Endothelial cell of umbilical vein (primary cell): ENCODE results near the gene EEF2K. TPM values are rescaled to one million over a fixed set of nuclear protein-coding genes. Genes with fewer than 3 reads are reported as not detected.

ENCODE experiments used
- BruUV-seq: library from RNA; stranded (reverse); fragments of 400-500 nt; replicated peaks from 2 replicates; lab custom pipeline; 2021; lab: Mats Ljungman, UMichigan
- CTCF ChIA-PET: fragments of 300-600, 350-600 bp; sonication (Branson Sonifier 250); formaldehyde crosslinking; loops from one replicate; lab custom pipeline; 2021; ENCODE audit warnings: antibody characterized with exemption, inconsistent platforms; lab: Charles Lee
- POLR2A ChIA-PET: fragments of 300-600, 350-600 bp; sonication (Branson Sonifier 250); formaldehyde crosslinking; loops from one replicate; lab custom pipeline; 2021; ENCODE audit warnings: antibody characterized with exemption, inconsistent platforms; lab: Charles Lee
- DNase-seq: peaks from one replicate; pipeline ENCODE4 v3.0.0-alpha.2; 2011; ENCODE audit warnings: low read depth, low spot score
- FAIRE-seq: peaks from 2 replicates; lab custom pipeline; 2011; peaks lifted over from hg19 to GRCh38; lab: Jason Lieb, UNC
- H2AFZ ChIP-seq: 2 replicates; pipeline ENCODE4 v1.6.0; 2012; ENCODE audit warnings: low read depth, low read length, control low read depth, inconsistent platforms
- H3K27ac ChIP-seq: 2 replicates; pipeline ENCODE4 v1.5.1; 2011; ENCODE audit warnings: low read depth, mild to moderate bottlenecking, control low read depth, low read length, moderate library complexity; ENCODE audit not compliant: insufficient read depth
- H3K27me3 ChIP-seq, 2 experiments: 2 replicates each; pipeline versions ENCODE4 v1.6.0 to v1.6.1; 2011; ENCODE audit warnings: low read length in 2 of 2, mixed read lengths in 1 of 2; ENCODE audit not compliant: control insufficient read depth in 2 of 2, insufficient read depth in 2 of 2
- H3K36me3 ChIP-seq, 2 experiments: 2 replicates in 1 of 2; 3 replicates in 1 of 2; pipeline ENCODE4 v1.5.1; 2011; ENCODE audit warnings: low read length in 2 of 2, mild to moderate bottlenecking in 1 of 2, moderate library complexity in 1 of 2; ENCODE audit not compliant: control insufficient read depth in 2 of 2, insufficient read depth in 2 of 2; ENCODE audit errors: extremely low read depth in 1 of 2
- H3K4me1 ChIP-seq: 3 replicates; pipeline ENCODE4 v1.5.1; 2011; ENCODE audit warnings: mild to moderate bottlenecking, low read length; ENCODE audit not compliant: control insufficient read depth, insufficient read depth; ENCODE audit errors: extremely low read depth
- H3K4me2 ChIP-seq: 2 replicates; pipeline ENCODE4 v1.6.1; 2011; ENCODE audit warnings: low read length, control low read depth, mixed read lengths; ENCODE audit not compliant: insufficient read depth
- H3K4me3 ChIP-seq, 3 experiments: fragments of 200-600 bp in 1 of 3; sonication (generic), shearing (Covaris generic) in 1 of 3; replicated peaks in 1 of 3; 2 replicates each; pipeline ENCODE4 v1.5.1; 2011 to 2016; ENCODE audit warnings: control low read depth in 3 of 3, low read length in 3 of 3, mild to moderate bottlenecking in 2 of 3, inconsistent platforms in 1 of 3, low read depth in 1 of 3, moderate library complexity in 1 of 3; ENCODE audit not compliant: insufficient read depth in 1 of 3
- H3K79me2 ChIP-seq: 2 replicates; pipeline ENCODE4 v1.6.0; 2012; ENCODE audit warnings: low read length, inconsistent platforms; ENCODE audit not compliant: control insufficient read depth, insufficient read depth
- H3K9ac ChIP-seq: replicated peaks from 2 replicates; pipeline ENCODE3; 2011; ENCODE audit warnings: low read length, control low read depth; ENCODE audit not compliant: insufficient read depth; ENCODE audit errors: extremely low read depth
- H3K9me1 ChIP-seq: replicated peaks from 3 replicates; pipeline ENCODE4 v1.6.0; 2011; ENCODE audit warnings: mild to moderate bottlenecking, low read length; ENCODE audit not compliant: control insufficient read depth, insufficient read depth; ENCODE audit errors: extremely low read depth
- H3K9me3 ChIP-seq: replicated peaks from 2 replicates; pipeline ENCODE4 v1.5.1; 2012; ENCODE audit warnings: low read length, inconsistent platforms; ENCODE audit not compliant: control insufficient read depth, insufficient read depth
- H4K20me1 ChIP-seq: replicated peaks from 2 replicates; pipeline ENCODE3; 2011; ENCODE audit warnings: mild to moderate bottlenecking, low read length; ENCODE audit not compliant: control insufficient read depth, insufficient read depth; ENCODE audit errors: extremely low read depth
- CTCF ChIP-seq, 2 donors: IDR thresholded peaks; 1 replicate in 1 of 2; 2 replicates in 1 of 2; pipeline ENCODE4 v1.5.1; 2011; ENCODE audit warnings: low read length in 2 of 2, mild to moderate bottlenecking in 2 of 2, moderate library complexity in 2 of 2, control low read depth in 1 of 2, inconsistent platforms in 1 of 2, low read depth in 1 of 2; ENCODE audit not compliant: insufficient read depth in 1 of 2; ENCODE audit errors: extremely low read depth in 1 of 2
- EZH2 ChIP-seq: IDR thresholded peaks from 2 replicates; pipeline ENCODE4 v1.6.1; 2012; ENCODE audit warnings: borderline replicate concordance, low read depth, mild to moderate bottlenecking, moderate library complexity, low read length, inconsistent platforms; ENCODE audit not compliant: severe bottlenecking
- FOS ChIP-seq: IDR thresholded peaks from 2 replicates; pipeline ENCODE4 v1.6.1; 2011; ENCODE audit warnings: mild to moderate bottlenecking, low read length, moderate library complexity, borderline replicate concordance; ENCODE audit not compliant: insufficient read depth
- GATA2 ChIP-seq: IDR thresholded peaks from 2 replicates; pipeline ENCODE4 v1.7.0; 2011; ENCODE audit warnings: low read depth, mild to moderate bottlenecking, moderate library complexity, mixed read lengths, low read length; ENCODE audit not compliant: insufficient read length, insufficient read depth
- JUN ChIP-seq: IDR thresholded peaks from 2 replicates; pipeline ENCODE4 v1.6.1; 2011; ENCODE audit warnings: borderline replicate concordance, low read depth; ENCODE audit not compliant: insufficient read length, insufficient read depth
- MAX ChIP-seq: IDR thresholded peaks from 2 replicates; pipeline ENCODE4 v1.6.1; 2011; ENCODE audit not compliant: insufficient read depth, insufficient read length
- MYC ChIP-seq: IDR thresholded peaks from one replicate; pipeline ENCODE4 v1.6.1; 2011; ENCODE audit warnings: mild to moderate bottlenecking, low read depth, low read length
- POLR2A ChIP-seq: IDR thresholded peaks from 2 replicates; pipeline ENCODE4 v1.6.1; 2012; ENCODE audit warnings: low read depth, mild to moderate bottlenecking, control low read depth, low read length
- POLR2AphosphoS5 ChIP-seq: IDR thresholded peaks from 2 replicates; pipeline ENCODE4 v1.6.1; 2012; ENCODE audit warnings: low read depth, mild to moderate bottlenecking, control low read depth, low read length, moderate library complexity; ENCODE audit not compliant: insufficient read depth
- dilution Hi-C: fragments of 300-500 bp; cut with MboI; formaldehyde crosslinking; loops from one replicate; pipeline ENCODE4 v1.15.0; 2019; ENCODE audit warnings: low sequenced_read_pairs; ENCODE audit not compliant: extremely low pct_ligation_motif_present
- intact Hi-C: fragments of 100-400 bp; cut with micrococcal nuclease; formaldehyde crosslinking; loops from one replicate; pipeline ENCODE4 v1.10.0; 2022
- polyA plus RNA-seq, 4 experiments: library from polyadenylated mRNA; depleted of rRNA in 3 of 4; stranded (reverse) in 3 of 4; unstranded in 1 of 4; fragments of >200 nt; gene quantifications; 2 replicates each; pipeline versions ENCODE4 v1.2.1 to v1.2.3, GENCODE V29; 2011 to 2012; ENCODE audit warnings: missing spikeins in 1 of 4
- total RNA-seq: library from RNA; stranded (reverse); gene quantifications from 2 replicates; pipeline ENCODE4 v1.2.3, GENCODE V29; 2021

The EEF2K gene
- total and polyA plus RNA-seq, 2 donors (not counting 3 experiments of a cell fraction or from before 2014, with no cell fraction given), result 16.0 to 48.6 TPM

- DNase-seq (no peak), FAIRE-seq (no peak)
- TF ChIP-seq JUN (no peak), MAX (no peak), CTCF (IDR thresholded peaks at IDR 0.05; ENCODE audit: extremely low read depth in 1 of 2, insufficient read depth in 1 of 2, low read depth in 1 of 2, low read length in 2 of 2) (no peak), POLR2AphosphoS5 (no peak), EZH2 (no peak), FOS (no peak), POLR2A (no peak), MYC (no peak), GATA2 (no peak)
- Histone ChIP-seq H3K27me3 (no peaks in the 10 kb centered on the region), H3K9me3 (no peaks in the 10 kb centered on the region), H3K9me1 (no peaks in the 10 kb centered on the region), H3K36me3 (no peaks in the 10 kb centered on the region), H3K79me2 (no peaks in the 10 kb centered on the region), H3K4me3 (no peak overlapping the region), H3K27ac (no peak overlapping the region), H3K4me2 (no peak overlapping the region), H2AFZ (no peak overlapping the region), H4K20me1 (no peaks in the 10 kb centered on the region), H3K9ac (no peak overlapping the region), H3K4me1 (peaks cover 30% of the 10 kb centered on the region)
- dilution Hi-C loops (no loop called here), intact Hi-C loops (loop anchor here (1.0 to 5.0 kb wide), 3 partner anchors 11 to 1293 kb away; partner anchors contain the start of genes DCUN1D3, EEF2K and LYRM1)
- BruUV-seq, result no TSS peak
- ChIA-PET POLR2A (no interaction called here), CTCF (interaction anchor here (1.5 to 2.2 kb wide), 2 partner anchors 100 to 106 kb away, joined by 3 to 24 read pairs; no protein-coding TSS in a partner anchor)
These were observed 11.2 kb upstream of the EEF2K start for GRCh38 chr16:22194707-22195444.
